ENCODE results near the gene SORBS1.
"Not testable (repeated sequence)": the region's sequence is repeated elsewhere in the genome, so short reads cannot be mapped to it uniquely, and the experiment has no call there.

The SORBS1 gene

DNA sequence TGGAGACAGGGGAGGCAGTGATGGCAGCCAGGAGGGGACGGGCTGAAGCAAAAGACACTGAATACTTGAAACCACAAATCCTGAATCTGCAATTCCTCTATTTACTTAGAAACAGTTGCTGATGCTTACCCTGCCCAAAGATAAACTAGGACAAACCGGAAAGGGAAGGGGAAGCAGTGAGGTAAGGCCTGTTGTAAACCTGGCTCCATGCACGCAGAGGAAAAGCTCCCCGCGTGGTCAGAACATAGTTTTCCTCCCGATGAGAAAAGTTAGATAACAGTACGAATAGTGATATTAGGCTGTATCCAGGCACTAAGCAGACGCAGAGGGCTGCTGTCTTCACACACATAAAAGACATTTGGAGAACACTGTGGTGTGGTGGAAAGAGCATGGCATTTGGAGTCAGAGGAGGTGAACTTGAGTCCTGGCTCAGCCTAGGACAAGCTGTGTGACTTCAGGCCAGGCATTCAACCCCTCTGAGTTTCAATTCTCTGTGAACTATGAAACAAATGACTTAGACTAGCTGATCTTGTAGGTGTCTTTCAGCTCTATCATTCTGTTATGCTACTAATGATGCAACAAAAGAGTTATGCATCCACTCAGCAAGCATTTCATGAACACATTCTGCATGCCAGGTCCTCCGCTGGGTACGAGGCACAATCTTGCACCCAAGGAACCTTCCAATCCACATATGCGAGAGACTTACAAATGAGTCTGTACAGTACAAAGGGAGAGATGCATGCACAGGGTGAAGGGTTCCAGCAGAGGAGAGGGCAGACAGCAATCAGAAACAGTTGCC is 80.9 kb downstream of the SORBS1 start:
- DNase-seq = no peak

DNA sequence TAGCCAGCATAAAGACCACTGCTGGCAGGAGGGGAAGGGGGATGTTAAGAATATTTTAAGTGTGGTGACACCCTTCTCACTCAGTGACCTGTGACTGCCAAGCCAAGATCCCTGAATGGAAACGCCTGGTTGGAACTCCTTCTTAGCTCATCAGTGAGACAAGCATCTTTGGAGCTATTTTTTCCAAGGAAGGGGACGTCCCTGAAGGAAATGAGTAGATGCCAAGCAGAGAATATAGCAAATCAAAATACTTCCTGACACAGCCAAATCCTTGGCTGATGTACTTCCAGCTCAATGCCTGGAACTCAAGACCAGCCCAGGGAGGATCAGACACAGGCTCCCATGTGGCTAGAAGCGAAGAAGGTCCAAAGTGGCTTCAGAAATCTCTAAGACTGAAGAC is 82.2 kb downstream of the SORBS1 start:
- DNase-seq = no peak

DNA sequence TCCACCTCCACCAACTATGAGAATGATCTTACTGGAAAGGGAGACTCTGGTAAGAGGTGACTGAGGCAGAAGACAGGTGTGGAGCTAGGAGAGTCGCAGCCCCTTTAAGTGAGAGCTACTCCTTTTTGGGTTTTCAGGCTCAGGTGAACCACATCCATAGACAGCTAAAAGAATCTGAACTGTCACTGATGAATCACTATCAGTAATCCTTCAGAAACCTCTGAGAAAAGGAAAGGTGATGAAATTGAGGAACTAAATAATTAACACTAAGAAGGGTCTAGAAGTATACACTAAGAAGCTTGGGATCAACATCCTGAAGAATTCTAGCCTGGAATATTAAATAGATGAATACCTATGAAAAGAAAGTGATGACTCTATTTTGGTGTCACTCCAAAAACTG is 83.0 kb downstream of the SORBS1 start:
- DNase-seq = no peak

DNA sequence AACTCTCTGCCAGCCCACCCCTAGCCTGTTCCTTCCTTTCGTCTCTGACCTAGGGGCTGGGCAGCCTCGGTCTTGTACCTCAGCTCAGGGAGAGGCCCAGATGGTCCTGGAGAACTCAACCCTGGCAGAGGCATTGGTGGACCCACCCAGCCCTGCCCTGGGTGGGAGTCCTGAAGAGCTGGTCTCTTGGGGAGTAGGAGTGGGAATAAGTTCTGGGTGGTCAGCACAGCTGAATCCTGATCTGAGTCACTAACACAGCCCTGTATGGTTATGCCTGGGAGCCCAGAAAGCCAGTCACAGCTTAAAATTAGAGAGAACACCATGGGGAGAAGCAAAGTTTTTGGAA is 84.0 kb downstream of the SORBS1 start:
- DNase-seq = no peak

DNA sequence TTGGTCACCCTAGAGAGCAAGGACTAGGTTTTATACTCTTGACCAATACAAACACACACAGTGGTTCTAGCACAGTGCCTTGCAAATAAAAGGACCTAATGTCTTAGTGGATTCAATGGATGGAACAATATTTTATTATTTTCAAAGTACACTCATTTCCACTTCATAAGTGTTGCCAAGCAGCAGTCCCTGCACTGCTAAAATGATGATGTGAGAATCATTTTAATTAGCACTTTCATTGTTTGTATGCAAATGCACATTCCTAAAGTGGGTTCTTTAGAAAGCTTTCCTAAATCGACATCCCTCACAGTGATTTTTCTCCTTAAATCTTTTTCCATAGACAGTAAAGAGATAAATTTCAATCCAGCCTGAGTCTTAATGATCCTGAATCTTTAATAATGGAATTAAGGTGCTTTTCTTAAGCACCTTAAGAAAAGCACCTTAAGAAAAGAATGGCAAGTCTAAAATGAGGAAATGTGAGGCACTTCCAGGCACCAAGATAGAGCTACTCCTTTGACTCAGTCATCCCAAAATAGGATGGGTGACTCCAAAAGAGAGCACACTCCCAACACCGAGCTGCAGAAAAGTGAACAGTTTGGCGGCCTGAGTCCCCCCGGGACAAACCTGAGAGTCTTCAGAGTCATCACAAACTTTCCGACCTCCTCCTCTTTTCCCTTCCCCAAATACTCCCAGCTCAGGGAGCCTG is 84.5 kb downstream of the SORBS1 start:
- no peak for DNase-seq

DNA sequence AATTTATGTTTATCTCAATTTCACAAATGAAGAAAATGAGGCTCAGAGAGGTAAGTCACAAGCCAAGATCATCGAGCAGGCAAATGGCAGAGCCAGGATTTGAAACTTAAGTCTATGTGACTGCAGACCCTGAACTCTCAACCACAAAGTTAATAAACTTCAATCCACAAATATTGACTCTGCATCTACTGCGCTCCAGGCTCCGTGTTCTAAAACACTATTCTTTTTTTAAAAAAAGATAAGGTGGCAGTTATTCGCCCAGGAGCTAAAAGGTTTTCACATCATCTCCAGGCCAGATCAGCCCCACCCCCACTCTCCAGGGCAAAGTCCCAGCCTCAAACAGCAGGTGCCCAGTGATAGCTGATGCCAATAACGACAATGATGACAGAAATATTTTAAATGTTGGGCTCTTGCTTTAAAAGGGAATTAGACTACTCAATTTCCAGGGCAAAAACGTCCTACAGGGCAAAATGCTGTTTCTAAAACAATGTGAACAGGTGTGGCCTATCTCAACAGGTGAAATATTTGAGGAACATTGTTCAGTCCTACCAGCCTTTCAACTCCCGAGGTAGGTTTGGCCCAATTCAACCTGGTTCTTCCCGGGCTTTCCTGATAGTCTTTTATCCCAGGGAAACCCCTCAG is 85.2 kb downstream of the SORBS1 start:
- DNase-seq = no peak

DNA sequence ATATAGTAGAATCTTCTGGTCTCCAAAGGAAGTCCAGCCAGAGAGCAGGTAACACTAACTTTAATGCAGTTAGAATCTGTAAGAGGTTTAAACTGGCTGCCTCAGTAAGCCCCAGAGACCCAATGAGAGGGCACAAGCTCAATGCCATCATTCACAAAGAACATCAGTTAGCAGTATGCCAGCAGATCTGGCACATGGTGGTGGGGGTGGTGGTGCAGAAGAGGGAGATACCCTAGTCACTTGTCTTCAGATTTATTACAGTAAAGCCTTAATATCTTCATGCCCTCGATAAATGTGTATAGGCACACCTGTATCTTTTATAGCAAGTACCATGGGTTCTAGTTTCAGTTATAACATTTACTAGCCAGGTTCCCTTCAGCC is 86.2 kb downstream of the SORBS1 start:
- no peak for DNase-seq

DNA sequence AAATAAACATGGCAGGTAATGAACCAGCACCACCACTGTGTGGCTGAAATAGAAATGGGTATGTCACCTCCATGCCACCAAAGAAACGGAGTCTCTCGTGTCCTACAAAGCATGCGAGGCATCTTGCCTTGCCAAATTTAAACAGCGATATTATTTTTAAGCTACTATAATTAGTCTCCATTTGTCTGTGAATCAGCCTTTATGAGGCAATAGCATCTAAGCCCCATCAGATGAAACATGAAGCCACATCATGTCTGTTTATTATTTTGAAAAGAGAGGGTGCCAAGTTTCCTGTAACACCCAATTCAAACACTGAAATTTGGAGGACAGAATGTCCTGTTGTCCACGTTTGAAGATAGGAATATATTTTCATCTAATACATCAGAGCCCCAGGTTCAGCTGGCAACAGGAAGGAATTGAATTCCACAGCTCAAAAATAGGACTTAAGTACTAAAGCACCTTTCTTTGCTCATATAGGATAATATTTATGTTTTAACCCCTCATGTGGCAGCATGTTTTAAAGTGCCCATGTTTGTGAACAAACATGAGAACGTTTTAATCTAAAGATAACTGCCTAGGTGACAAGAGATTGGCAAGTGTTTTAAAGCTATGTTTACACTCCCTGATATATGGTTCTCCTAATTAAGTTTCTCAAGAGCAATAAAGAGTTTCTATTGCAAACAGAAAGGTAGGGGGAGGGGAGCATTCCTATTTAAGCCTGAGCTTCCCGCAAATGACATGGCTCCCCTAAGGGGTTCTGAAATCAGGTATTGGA is 86.8 kb downstream of the SORBS1 start:
- no peak for DNase-seq

DNA sequence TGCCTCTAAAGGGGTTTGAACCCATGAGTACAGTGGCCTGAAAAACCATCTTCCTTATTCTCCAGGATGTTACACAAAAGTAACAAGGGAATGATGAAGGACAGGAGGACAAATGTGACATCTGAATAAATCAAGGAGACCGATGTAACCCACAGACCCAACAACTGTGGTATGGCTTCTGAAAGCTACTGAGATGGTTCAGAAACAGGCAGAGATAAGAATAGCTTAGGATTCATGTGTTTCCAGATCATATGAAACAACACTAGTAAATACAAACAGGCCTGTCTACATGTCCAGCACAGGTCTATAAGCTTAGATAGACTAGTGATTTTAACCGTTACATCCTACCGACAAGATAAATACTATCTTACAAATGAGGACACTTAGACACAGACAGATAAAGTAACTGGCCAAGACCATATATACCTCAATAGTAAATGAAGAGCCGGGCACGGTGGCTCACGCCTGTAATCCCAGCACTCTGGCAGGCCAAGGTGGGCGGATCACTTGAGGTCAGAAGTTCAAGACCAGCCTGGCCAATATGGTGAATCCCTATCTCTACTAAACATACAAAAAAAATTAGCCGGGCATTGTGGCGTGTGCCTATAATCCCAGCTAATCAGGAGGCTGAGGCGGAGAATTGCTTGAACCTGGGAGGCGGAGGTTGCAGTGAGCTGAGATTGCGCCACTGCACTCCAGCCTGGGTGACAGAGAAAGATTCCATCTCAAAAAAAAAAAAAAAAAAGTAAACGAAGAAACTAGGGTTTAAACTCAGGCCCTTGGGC is 88.7 kb downstream of the SORBS1 start:
- DNase-seq = no peak

DNA sequence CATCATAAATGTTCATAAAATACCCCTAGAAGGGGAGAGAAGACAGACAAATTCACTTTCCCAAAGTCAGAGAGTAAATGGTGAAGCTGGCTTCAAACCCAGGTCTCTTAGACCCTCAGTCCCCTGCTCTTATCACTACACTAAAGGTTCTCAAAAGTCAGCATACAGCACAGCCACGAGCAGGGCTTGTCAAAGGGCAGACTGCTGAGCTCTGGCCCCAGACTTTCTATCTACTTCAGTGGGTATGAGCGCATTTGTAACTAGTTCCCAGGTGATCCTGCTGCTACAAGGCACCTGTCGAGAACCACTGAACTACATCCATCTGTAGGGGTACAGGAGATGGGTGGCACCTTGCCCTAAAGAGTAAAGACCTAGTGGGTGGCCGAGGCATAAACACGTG is 91.5 kb downstream of the SORBS1 start:
- no peak for DNase-seq

DNA sequence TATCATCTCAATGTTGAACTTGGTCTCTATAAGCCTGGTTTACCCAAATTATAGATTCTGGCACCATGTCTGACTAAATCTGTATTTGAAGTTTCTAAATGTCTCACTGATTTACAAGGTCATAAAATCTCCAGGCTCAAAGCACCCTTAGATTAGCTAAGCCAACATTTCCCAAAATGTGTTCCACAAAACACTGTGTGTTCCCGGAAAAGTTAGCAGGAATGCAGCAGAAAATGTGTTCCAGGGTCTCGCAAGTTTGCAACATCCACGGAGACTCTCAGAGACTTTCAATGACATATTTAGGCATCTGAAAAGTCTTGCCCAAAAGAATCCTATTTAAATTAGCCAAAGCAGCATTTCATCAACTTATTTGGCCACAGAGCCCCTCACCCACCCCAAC is 91.9 kb downstream of the SORBS1 start:
- DNase-seq = no peak

DNA sequence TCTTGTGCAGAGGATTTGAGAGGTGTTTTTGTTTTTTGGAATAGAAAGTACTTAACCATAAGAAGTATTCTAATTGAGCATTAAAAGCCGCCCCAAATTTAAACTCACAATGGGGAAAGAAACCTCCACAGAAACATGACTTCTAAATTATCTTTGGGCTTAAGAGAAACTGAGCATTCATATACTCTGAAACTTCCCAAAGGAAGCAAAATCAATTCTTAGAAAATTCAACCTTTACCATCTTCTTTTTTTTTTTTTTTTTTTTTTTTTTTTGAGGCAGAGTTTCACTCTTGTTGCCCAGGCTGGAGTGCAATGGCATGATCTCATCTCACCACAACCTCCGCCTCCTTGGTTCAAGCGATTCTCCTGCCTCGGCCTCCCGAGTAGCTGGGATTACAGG is 93.5 kb downstream of the SORBS1 start:
- DNase-seq = not testable (repeated sequence)

DNA sequence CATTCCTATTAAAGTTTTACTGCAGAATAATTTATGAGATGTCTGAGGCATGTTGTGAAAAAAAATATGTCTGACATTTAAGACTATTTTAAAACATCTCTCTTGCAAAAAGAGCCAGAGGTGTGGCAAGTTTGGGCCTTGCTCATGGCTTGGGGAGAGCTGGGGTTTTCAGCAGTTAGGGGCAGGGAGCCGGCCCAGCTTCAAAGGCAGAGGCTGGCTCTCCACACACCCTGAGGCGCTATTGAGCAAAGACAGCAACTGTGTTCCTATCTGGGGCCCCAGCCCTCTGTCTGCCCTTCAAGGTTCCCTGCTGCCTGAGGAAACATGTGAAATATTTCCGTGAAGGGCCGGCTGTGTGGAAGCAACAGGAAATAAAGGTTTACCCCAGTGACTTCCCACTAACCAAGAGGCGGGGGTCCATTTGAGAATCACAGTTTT is 94.0 kb downstream of the SORBS1 start:
- DNase-seq = no peak

DNA sequence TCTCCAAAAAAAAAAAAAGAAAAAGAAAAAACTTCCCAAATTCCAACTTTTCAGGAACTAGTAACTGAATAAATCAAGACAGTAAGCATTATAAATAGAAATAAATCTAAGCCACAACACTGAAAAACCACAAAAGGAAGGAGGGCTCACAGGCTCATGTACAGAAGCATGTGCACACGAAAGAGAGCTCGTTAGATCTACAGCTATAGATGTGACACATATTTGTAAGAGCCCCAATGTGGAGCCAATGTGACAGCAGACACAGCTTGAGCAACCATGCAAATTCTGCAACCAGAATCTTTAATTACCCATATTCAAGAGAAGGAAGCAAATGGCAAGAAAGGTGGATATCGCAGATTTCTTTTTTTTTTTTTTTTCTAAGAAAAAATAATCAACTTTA is 94.7 kb downstream of the SORBS1 start:
- no peak for DNase-seq

DNA sequence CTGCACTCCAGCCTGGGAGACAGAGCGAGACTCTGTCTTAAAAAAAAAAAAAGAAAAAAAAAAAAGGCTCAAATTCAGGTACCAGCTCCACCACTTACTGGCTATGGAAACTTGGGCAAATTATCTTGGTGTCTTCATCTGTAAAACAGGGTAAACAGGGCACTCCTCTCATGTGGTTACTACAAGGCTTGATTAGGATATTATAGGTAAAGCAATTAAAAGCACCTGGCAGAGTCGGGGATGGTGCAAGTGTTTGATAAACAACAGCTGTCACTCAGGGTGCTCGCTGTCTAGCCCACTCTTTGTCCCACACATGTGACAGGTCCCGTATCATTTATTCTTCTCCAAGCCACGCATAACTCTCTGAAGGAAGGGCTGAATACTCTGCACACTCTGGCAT is 96.9 kb downstream of the SORBS1 start:
- no peak for DNase-seq

DNA sequence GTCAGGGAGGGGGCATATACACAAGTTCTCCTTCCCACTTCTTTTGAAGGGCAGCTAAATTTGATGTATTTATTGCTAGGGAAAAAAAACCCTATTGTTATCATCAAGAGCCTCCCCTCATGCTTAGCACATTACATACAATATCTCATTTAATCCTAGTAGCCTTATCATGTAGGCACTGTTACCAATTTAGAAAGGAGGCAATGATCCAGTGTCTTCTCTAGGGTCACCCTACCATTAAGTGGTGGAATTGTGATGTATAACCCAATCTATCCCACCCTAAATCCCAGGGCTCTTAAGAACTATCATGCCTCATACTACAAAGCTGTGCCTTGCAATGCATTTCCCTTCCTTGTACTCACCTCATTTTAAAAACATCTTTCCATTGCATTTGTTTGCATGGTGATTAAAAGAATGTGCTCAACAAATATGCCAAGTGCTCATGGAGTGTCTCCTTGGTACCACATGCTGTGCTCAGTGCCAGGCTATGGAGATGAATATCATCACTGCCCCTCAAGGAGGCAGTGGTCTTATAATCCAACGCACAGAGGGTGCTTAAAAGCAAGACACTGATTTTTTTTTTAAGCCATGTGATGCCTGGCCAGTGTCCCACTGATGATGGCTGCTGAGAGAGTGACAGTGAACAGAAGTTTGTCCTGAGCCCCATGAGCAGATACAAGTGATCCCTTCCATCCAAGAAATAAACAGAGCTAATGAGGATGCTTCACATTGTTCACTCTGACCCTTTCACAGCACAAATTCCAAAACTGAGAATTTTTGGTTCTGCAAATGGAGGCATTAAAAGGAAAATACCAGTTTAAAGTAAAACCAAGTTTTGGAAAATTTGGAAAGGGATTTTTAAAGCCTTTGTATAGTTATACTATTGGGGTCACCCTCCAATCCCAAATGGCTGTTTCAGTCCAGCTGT is 98.2 kb downstream of the SORBS1 start:
- no peak for DNase-seq

DNA sequence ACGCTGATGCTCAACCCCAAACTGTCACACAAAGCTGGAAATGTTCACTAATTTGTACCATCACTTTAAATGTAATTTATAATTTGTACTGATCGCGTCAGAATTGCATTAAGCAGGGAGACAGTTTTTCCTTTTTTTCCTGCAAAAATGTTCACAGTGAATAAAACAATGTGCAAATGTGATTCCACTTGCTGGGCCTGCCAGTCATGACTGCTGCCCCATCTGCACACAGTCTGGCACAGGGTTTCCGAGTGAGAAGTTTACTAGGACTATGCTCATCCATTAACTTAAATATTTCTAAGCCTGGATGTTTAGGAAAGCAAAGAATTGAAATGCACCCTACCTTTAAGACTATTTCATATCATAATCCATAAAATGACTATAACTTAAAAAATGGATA is 99.6 kb downstream of the SORBS1 start:
- no peak for DNase-seq

DNA sequence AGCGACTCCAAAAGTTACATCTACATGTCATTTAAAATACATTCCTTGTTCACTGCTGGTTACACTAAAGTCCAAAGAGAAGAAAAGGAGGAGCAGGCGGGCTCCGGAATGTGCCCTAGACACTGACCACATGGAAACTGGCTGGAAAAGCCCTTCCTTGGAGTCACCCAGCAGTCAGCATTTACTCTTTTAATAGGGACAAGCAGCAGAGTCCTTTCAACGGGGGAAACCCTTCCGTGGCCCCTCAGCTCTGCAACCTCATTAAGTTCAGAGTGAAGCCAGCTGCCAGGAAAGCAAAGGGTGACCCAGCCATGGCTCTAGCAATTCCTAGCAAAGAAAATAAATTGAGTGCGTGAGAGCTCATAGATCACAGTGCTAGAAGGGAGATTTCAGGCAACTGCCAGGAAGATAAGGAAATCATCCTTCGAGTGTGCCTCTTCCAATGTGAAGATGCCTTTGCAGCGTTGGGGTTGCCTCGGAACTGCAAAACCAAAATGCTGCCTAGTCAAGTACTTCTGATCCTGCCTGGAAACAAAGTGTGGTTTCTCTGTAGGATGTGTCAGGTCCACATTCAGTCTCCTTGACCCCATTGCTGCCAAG is 101.6 kb downstream of the SORBS1 start:
- DNase-seq = no peak

DNA sequence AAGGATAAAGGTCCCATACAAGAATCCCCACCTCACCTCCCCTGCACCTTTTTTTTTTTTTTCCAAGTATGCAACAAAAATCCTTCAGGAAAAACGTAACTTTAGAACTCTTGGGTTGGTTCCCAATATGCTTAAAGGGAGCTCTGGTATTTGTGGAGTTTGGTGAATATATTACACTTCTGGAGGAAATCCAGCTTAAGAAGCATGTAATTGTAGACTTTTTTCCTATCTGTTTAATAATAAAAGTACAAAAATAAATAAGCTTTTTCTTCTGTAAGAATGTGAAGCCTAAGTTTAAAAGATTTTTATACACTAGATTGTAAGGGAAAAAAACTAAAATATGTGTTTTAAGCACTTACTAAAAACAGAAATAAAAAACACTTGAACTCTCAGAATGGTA is 102.3 kb downstream of the SORBS1 start:
- DNase-seq = no peak

DNA sequence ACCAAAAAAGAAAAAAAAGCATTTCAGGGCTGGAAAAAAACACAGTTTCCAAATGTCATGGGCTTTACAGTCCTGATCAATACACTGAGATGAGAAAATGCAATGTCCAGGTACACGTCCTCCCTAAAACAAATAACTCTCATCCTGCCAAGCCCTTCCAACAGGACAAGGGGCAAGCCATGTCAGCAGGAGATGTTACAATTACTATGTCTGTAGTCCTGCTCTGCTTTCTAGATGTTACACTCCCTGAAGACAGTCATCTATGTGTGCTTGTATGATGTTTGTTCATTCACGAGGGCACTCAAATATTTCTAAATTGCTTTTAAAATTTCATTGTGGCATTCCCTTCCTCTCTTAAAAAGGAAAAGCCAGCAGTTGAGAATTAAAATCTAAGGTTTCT is 103.2 kb downstream of the SORBS1 start:
- no peak for DNase-seq

DNA sequence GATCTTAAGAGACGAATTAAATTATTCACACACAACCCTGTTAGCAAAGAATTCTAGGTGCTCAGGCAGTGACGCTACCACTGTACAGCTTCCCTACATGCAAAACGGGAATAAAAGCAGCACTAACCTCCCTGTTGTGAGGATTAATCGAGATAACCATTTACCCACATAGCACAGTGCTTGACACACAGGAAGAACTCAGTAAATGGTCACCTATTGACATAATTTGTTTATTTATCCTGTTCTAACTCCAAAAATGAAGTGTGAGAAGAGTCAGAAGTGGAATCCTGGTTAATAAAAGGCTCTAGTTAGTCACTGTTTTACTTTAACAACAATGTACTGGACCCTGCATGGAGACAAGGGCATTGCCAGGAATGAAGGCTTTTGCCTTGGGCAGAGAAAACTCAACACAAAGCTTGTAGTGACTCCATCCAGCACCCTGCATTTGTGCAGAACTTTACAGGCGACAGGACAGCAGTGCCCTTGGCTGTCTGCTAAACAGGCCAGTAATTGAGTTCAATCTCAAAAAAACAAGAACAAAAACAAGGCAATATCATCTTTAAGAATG is 103.8 kb downstream of the SORBS1 start:
- DNase-seq = no peak

All from fibroblast of skin of right biceps (primary cell).